Prostate gland (tissue), 2 donors: ENCODE measurements around the gene FGF8.

Experiments used
- CTCF ChIP-seq, 4 experiments: fragments of 200-600 bp in 2 of 4; fragments of 450-650 bp in 2 of 4; sonication (generic) in 2 of 4; IDR thresholded peaks; 1 replicate in 3 of 4; 2 replicates in 1 of 4; pipeline ENCODE4 v1.5.1; 2016 to 2019; ENCODE audit warnings: antibody characterized with exemption in 4 of 4, mild to moderate bottlenecking in 2 of 4, moderate library complexity in 2 of 4
- POLR2AphosphoS5 ChIP-seq: sonication (generic); formaldehyde crosslinking; IDR thresholded peaks from one replicate; pipeline ENCODE4 v1.6.1; 2017; ENCODE audit warnings: antibody characterized with exemption

DNA sequence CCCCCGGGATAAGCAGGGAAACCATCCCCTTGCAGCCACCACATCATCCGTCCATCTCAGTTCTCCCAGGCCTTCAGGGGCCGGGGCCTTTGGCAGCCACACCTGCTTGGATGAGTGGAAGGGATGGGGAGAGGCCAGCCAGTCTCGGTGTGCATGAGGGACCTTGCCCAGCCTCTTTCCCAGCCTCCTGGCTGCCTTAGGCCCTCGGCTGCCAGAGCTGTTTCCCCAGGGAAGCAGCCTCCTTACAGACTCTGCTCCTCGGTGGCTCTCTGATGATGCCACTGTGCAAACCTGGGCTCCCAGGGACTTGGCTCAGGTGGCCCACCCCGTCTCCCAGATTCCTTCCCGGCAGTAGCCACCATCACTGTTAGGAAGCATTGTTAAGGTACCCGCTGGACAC lies 14.7 kb downstream of the FGF8 start:
- no peak for TF ChIP-seq CTCF (IDR thresholded peaks at IDR 0.05)
- TF ChIP-seq POLR2AphosphoS5, result no peak
